ENCODE data around the gene COG4.

COG4 gene

DNA sequence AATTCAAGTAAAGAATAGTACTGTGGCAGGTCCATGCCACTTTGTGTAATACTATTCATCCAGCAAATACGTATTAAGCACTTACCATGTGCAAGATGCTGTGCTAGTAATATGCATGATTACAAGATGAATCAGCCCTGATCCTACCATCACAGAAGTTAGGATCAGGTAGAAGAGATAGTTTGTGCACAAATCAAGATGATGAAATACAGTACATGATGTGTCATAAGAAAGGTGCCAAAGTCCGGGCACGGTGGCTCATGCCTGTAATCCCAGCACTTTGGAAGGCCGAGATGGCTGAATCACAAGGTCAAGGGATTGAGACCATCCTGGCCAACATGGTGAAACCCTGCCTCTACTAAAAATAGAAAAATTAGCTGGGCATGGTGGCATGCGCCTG lies 10.9 kb downstream of the COG4 start:
- H3K9me3 ChIP-seq (ENCODE audit: control insufficient read depth, insufficient read depth, low read length): no peaks in the 10 kb centered on the region
- H3K9ac ChIP-seq (ENCODE audit: low read depth, low read length): no peak overlapping the region
- no peaks in the 10 kb centered on the region for H3K4me1 ChIP-seq (ENCODE audit: insufficient read depth, low read length)
- peaks cover 18% of the 10 kb centered on the region for H3K36me3 ChIP-seq (ENCODE audit: insufficient read depth, low read length)

DNA sequence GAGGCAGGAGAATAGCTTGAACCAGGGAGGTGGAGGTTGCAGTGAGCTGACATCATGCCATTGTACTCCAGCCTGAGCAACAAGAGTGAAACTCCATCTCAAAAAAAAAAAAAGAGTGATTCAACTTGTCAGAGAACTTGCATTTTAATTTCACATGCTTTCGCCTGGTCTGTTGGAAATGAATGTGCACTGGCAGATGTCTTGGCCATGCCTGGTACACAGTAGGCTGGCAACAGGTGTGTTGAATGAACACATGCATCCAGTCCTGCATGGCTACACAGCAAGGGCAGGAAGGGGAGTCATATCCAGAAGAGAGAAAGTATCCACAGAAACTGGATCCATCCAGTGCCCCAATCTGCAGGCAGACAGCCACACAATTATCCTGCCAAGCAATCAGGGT lies 11.5 kb downstream of the COG4 start:
- Histone ChIP-seq H3K9ac (ENCODE audit: low read depth, low read length) (no peak overlapping the region), H3K36me3 (ENCODE audit: insufficient read depth, low read length) (peaks cover 18% of the 10 kb centered on the region), H3K9me3 (ENCODE audit: control insufficient read depth, insufficient read depth, low read length) (no peaks in the 10 kb centered on the region), H3K4me1 (ENCODE audit: insufficient read depth, low read length) (no peaks in the 10 kb centered on the region)

GRCh38 chr16:70510216-70510615 lies 13.1 kb downstream of the COG4 start:
- no peak overlapping the region for H3K9ac ChIP-seq (ENCODE audit: low read depth, low read length)
- H3K4me1 ChIP-seq (ENCODE audit: insufficient read depth, low read length): no peaks in the 10 kb centered on the region
- no peaks in the 10 kb centered on the region for H3K9me3 ChIP-seq (ENCODE audit: control insufficient read depth, insufficient read depth, low read length)
- peaks cover 18% of the 10 kb centered on the region for H3K36me3 ChIP-seq (ENCODE audit: insufficient read depth, low read length)

- Histone ChIP-seq H3K9me3 (ENCODE audit: control insufficient read depth, insufficient read depth, low read length) (no peaks in the 10 kb centered on the region), H3K9ac (ENCODE audit: low read depth, low read length) (no peak overlapping the region), H3K4me1 (ENCODE audit: insufficient read depth, low read length) (no peaks in the 10 kb centered on the region), H3K36me3 (ENCODE audit: insufficient read depth, low read length) (peaks cover 22% of the 10 kb centered on the region)
Measured at GRCh38 chr16:70508752-70509151, 14.6 kb downstream of the COG4 start.

GRCh38 chr16:70496513-70496912 lies 26.8 kb downstream of the COG4 start:
- Histone ChIP-seq H3K4me1 (ENCODE audit: insufficient read depth, low read length) (no peaks in the 10 kb centered on the region), H3K36me3 (ENCODE audit: insufficient read depth, low read length) (peaks cover 16% of the 10 kb centered on the region; the same call in 1 of the 2 replicates), H3K9ac (ENCODE audit: low read depth, low read length) (no peak overlapping the region), H3K9me3 (ENCODE audit: control insufficient read depth, insufficient read depth, low read length) (no peaks in the 10 kb centered on the region)

GRCh38 chr16:70495425-70496182 lies 27.8 kb downstream of the COG4 start:
- Histone ChIP-seq H3K9ac (ENCODE audit: low read depth, low read length) (no peak overlapping the region), H3K9me3 (ENCODE audit: control insufficient read depth, insufficient read depth, low read length) (no peaks in the 10 kb centered on the region), H3K4me1 (ENCODE audit: insufficient read depth, low read length) (no peaks in the 10 kb centered on the region), H3K36me3 (ENCODE audit: insufficient read depth, low read length) (peaks cover 11% of the 10 kb centered on the region; the same call in 1 of the 2 replicates)

DNA sequence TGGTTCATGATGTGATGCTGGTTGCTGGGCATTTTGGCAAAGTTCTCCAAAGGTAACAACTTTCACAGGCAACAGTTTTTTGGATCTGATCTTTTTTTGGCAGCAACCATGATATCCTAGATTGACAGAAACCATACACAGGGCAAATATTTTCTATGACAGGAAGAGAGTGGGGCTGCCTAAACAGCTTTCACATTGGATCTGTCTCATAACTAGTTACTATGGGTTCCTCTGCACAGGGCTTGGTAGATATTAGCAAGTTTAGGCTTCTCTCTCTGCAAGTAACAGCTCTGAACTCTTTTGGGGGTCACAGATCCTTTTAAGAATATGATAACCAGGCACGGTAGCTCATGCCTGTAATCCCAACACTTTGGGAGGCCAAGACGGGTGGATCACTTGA lies 28.6 kb downstream of the COG4 start:
- Histone ChIP-seq H3K4me1 (ENCODE audit: insufficient read depth, low read length) (no peaks in the 10 kb centered on the region), H3K9me3 (ENCODE audit: control insufficient read depth, insufficient read depth, low read length) (no peaks in the 10 kb centered on the region), H3K36me3 (ENCODE audit: insufficient read depth, low read length) (peaks cover 9% of the 10 kb centered on the region; the same call in 1 of the 2 replicates), H3K9ac (ENCODE audit: low read depth, low read length) (no peak overlapping the region)

DNA sequence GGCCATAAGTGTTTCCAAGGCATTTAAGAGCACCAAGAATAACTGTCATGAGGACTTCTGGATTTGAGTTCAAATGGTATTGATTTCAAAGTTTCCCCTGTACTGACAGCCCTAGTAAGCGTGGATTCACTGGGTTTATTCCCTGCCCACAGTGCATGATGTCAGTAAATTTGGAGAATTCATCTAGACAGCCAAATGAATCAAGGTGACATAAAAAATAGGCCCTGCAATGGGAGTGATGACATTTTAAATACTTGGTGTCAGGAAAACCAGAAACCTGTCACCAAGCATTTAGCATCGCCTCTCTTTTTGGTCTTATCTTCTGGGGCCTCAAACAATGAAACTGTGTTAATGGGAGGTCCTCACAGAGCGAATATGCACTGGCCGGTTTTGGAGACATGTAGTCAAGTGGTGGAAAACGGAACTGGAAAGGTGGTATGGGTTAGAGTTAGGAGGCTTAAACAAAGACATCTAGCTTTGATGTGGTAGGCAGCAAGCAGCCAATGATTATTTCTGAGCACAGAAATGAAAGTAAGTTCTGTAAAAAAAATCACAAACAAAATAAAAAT lies 29.1 kb downstream of the COG4 start:
- Histone ChIP-seq H3K9ac (ENCODE audit: low read depth, low read length) (no peak overlapping the region), H3K4me1 (ENCODE audit: insufficient read depth, low read length) (no peaks in the 10 kb centered on the region), H3K9me3 (ENCODE audit: control insufficient read depth, insufficient read depth, low read length) (no peaks in the 10 kb centered on the region), H3K36me3 (ENCODE audit: insufficient read depth, low read length) (peaks cover 9% of the 10 kb centered on the region; the same call in 1 of the 2 replicates)

DNA sequence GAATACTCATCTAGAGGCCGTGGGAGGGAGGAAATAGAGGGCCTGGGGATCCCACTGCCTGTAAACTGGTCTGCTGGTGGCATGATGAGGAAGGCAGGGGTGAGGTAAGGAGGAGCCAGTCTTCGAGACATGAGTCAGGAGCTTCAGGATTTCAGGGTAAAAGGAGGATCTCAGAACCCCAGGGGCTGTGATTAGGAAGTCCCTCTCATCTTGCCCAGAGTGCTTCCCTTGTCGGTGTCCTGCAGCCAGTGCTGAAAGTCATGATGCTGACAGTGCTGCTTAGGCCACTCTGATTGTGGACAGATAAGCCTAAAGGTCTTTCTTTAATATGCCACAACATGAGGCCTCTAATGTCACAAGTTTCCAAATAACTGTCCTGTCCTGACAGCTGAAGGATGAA lies 29.6 kb downstream of the COG4 start:
- Histone ChIP-seq H3K36me3 (ENCODE audit: insufficient read depth, low read length) (peaks cover 9% of the 10 kb centered on the region; the same call in 1 of the 2 replicates), H3K9me3 (ENCODE audit: control insufficient read depth, insufficient read depth, low read length) (no peaks in the 10 kb centered on the region), H3K9ac (ENCODE audit: low read depth, low read length) (no peak overlapping the region), H3K4me1 (ENCODE audit: insufficient read depth, low read length) (no peaks in the 10 kb centered on the region)

DNA sequence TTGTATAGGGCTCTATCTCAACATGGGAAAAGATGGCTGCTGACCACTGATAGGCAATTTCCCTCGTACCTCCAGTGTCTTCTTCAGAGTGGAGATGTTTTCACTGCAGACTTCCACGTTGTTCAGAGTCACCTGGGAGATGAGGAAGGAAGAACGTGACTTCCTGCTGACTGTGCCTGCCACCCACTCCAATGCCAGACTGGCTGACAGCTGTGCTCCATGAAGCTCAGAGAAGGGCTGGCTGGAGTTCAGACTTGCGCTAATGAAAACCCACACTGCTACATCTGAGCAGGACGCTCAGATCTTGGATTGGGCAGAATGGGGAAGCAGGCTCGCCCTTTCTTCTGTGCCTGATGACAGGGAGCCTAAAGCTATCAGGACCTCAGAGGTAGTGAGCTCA lies 33.1 kb downstream of the COG4 start:
- Histone ChIP-seq H3K9ac (ENCODE audit: low read depth, low read length) (no peak overlapping the region), H3K36me3 (ENCODE audit: insufficient read depth, low read length) (peaks cover 3% of the 10 kb centered on the region; the same call in 1 of the 2 replicates), H3K4me1 (ENCODE audit: insufficient read depth, low read length) (no peaks in the 10 kb centered on the region), H3K9me3 (ENCODE audit: control insufficient read depth, insufficient read depth, low read length) (no peaks in the 10 kb centered on the region)

GRCh38 chr16:70484867-70485266 lies 38.5 kb downstream of the COG4 start:
- Histone ChIP-seq H3K9me3 (ENCODE audit: control insufficient read depth, insufficient read depth, low read length) (no peaks in the 10 kb centered on the region), H3K4me1 (ENCODE audit: insufficient read depth, low read length) (no peaks in the 10 kb centered on the region), H3K9ac (ENCODE audit: low read depth, low read length) (no peak overlapping the region), H3K36me3 (ENCODE audit: insufficient read depth, low read length) (peaks cover 6% of the 10 kb centered on the region)

GRCh38 chr16:70483426-70483825 lies 39.9 kb downstream of the COG4 start:
- H3K9ac ChIP-seq (ENCODE audit: low read depth, low read length): no peak overlapping the region
- no peaks in the 10 kb centered on the region for H3K9me3 ChIP-seq (ENCODE audit: control insufficient read depth, insufficient read depth, low read length)
- 0 out of 2 replicates have a peak, but pooled peaks cover 4% of the 10 kb centered on the region for H3K4me1 ChIP-seq (ENCODE audit: insufficient read depth, low read length)
- peaks cover 8% of the 10 kb centered on the region for H3K36me3 ChIP-seq (ENCODE audit: insufficient read depth, low read length)

DNA sequence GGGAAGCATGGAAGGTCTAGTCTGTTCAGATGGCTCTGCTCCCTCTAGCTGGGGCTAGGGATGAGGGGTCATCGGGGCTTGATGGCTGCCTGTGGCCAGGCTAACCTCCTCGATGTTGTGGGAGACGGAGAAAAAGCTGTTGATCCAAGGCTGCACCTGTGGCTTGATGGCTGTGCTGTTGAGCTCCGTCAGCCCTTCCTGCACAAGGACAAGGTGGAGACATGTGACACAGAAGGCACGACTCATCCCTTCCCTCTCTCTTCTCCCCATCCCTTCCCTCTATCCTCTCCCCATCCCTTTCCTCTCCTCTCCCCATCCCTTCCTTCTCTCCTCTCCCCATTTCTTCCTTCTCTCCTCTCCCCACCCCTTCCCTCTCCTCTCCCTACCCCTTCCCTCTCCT lies 40.7 kb downstream of the COG4 start:
- H3K4me1 ChIP-seq (ENCODE audit: insufficient read depth, low read length): 0 out of 2 replicates have a peak, but pooled peaks cover 4% of the 10 kb centered on the region
- no peak overlapping the region for H3K9ac ChIP-seq (ENCODE audit: low read depth, low read length)
- H3K36me3 ChIP-seq (ENCODE audit: insufficient read depth, low read length): peaks cover 8% of the 10 kb centered on the region
- no peaks in the 10 kb centered on the region for H3K9me3 ChIP-seq (ENCODE audit: control insufficient read depth, insufficient read depth, low read length)

- peaks cover 8% of the 10 kb centered on the region for H3K36me3 ChIP-seq (ENCODE audit: insufficient read depth, low read length)
- H3K9ac ChIP-seq (ENCODE audit: low read depth, low read length): no peak overlapping the region
- peaks cover 4% of the 10 kb centered on the region; the same call in 1 of the 2 replicates for H3K4me1 ChIP-seq (ENCODE audit: insufficient read depth, low read length)
- H3K9me3 ChIP-seq (ENCODE audit: control insufficient read depth, insufficient read depth, low read length): no peaks in the 10 kb centered on the region
Measured at GRCh38 chr16:70481929-70482536, 41.3 kb downstream of the COG4 start.
